ENCODE measurements around the gene GLCCI1. TPM values are rescaled to one million over a fixed set of nuclear protein-coding genes. Genes with fewer than 3 reads are reported as not detected.

Gene GLCCI1
- total and polyA plus RNA-seq, 11 donors, result 1.5 to 10.8 (median 6.3) TPM

DNA sequence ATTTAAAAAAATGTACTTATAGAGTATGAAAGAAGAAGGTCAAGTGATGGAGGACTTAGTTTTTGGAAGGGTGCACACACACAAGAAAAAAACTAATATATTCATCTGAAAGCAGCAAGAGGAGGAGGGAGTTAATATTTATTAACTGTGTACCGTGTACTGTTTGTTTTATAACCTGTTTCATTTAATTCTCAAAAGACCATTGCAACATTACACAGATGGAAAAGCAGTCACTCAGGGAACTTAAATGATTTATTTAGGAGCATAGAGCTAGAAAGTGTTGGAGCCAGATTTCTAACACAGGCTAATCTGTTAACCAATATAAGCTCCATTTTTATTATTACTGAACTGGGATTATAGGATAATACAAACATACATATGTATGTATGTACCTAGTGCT lies 36.7 kb downstream of the GLCCI1 start:
- H3K27ac ChIP-seq, result no peak overlapping the region
- DNase-seq (no peak), ATAC-seq (no peak)
- H3K27me3 ChIP-seq, result no peaks in the 10 kb centered on the region
- H3K9me3 ChIP-seq, result peaks cover 0 to 20% (median 8%) of the 10 kb centered on the region in 12 donors
- intact Hi-C loops (cut with DNase I), result no loop called here
- peaks cover 0 to 2% (median 0%) of the 10 kb centered on the region in 12 donors for H3K4me1 ChIP-seq
- no peak for TF ChIP-seq POLR2A (IDR thresholded peaks at IDR 0.05)
- TF ChIP-seq, protein P1, sequence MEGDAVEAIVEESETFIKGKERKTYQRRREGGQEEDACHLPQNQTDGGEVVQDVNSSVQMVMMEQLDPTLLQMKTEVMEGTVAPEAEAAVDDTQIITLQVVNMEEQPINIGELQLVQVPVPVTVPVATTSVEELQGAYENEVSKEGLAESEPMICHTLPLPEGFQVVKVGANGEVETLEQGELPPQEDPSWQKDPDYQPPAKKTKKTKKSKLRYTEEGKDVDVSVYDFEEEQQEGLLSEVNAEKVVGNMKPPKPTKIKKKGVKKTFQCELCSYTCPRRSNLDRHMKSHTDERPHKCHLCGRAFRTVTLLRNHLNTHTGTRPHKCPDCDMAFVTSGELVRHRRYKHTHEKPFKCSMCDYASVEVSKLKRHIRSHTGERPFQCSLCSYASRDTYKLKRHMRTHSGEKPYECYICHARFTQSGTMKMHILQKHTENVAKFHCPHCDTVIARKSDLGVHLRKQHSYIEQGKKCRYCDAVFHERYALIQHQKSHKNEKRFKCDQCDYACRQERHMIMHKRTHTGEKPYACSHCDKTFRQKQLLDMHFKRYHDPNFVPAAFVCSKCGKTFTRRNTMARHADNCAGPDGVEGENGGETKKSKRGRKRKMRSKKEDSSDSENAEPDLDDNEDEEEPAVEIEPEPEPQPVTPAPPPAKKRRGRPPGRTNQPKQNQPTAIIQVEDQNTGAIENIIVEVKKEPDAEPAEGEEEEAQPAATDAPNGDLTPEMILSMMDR (IDR thresholded peaks at IDR 0.05), result no peak
- 74 to 91% (median 82%) methylated on average over 1 of the region's 1 CpG for WGBS, 4 donors
- peaks cover 0 to 38% (median 5%) of the 10 kb centered on the region in 9 donors for H3K36me3 ChIP-seq
- no peak overlapping the region for H3K4me3 ChIP-seq

DNA sequence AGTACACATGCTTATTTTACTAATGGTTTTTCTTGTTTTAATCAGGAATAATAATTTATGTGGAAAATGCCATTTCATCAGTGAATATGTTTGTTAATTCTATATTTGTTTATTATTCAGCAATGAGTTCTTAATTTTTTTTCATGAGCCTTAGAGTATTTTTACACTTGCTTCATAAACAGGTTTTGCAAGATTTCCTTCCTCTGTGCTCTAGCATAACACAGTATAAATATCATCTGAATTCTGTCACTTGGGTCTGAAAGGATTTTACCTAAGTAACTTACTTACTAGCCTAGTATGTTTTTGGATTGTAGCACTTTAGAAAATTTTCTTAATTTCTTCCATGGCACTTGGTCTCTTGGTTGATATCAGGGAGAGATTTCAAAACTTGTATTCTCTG lies 45.8 kb downstream of the GLCCI1 start:
- TF ChIP-seq, protein P1 (IDR thresholded peaks at IDR 0.05), result no peak
- TF ChIP-seq POLR2A (IDR thresholded peaks at IDR 0.05), result no peak
- ATAC-seq (no peak), DNase-seq (no peak)
- intact Hi-C loops (cut with DNase I), result no loop called here
- H3K36me3 ChIP-seq, result no peaks in the 10 kb centered on the region
- no peaks in the 10 kb centered on the region for H3K27me3 ChIP-seq
- peak overlapping the region in 1 of 12 donors; percentile 60 for H3K27ac ChIP-seq
- H3K4me3 ChIP-seq, result no peak overlapping the region
- no peaks in the 10 kb centered on the region for H3K9me3 ChIP-seq
- H3K4me1 ChIP-seq, result peaks cover 0 to 14% (median 0%) of the 10 kb centered on the region in 12 donors

DNA sequence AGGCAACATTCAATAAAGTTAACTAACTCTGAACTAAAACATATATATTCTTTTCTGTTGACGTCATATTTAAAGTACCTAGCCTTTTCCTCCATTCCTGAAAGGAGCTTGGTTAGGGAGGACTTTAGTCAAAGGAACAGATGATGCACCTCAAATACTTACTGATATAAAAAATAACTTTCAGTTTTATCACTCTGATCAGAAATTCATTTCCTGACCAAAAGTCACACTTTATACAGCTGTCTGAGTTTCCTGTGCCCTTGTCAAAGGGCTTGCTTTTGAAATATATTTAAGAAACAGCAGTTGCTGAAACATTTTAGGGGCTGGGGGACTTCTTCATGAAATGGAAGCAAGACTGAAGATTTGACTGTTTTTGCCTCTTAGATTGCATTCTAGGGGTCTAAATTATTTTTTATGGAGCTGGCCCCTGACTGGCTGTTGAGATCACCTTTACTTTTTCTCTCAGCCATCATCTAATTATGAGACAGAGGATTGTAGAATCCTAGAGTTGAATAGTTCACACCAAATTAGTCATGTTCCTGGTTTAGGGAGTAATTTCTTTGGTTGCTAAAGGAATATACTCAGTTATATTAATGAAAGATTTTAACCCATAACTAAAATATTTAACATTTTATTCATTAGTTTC lies 46.6 kb downstream of the GLCCI1 start:
- DNase-seq, result no peak
- Histone ChIP-seq H3K27me3 (no peaks in the 10 kb centered on the region), H3K27ac (peak overlapping the region in 1 of 12 donors; percentile 60), H3K4me1 (peaks cover 0 to 14% (median 0%) of the 10 kb centered on the region in 12 donors), H3K4me3 (peak overlapping the region in 1 of 12 donors; percentile 7), H3K9me3 (no peaks in the 10 kb centered on the region), H3K36me3 (no peaks in the 10 kb centered on the region)
- no peak for ATAC-seq
- 74 to 78% (median 75%) methylated on average over 1 of the region's 1 CpG for WGBS, 4 donors
- TF ChIP-seq POLR2A (IDR thresholded peaks at IDR 0.05), result no peak
- TF ChIP-seq, protein P1 (IDR thresholded peaks at IDR 0.05), result no peak
- intact Hi-C loops (cut with DNase I), result no loop called here

DNA sequence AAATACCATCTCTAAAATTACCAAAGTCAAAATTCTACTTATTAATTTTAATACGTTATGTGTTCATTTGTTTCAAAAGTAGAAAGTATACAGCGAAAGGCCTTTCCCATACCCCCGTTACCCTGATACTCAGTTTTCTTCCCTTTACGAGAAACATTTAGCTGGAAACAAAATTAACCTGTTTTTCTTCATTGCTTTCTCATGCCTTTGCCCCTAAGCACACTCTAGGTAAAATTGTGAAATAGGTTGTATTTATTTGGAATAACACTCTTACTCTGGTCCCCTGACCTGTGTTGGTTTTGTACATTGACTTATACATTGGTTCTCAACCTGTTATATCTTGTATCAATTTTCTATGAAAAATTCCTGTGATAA lies 47.1 kb downstream of the GLCCI1 start:
- Histone ChIP-seq H3K4me1 (peaks cover 0 to 14% (median 0%) of the 10 kb centered on the region in 12 donors), H3K4me3 (no peak overlapping the region), H3K27ac (peak overlapping the region in 1 of 12 donors; percentile 60), H3K27me3 (no peaks in the 10 kb centered on the region), H3K9me3 (no peaks in the 10 kb centered on the region), H3K36me3 (no peaks in the 10 kb centered on the region)
- ATAC-seq, result no peak
- WGBS, 4 donors, result 95 to 98% (median 96%) methylated on average over 4 of the region's 4 CpGs
- intact Hi-C loops (cut with DNase I), result no loop called here
- TF ChIP-seq, protein P1 (IDR thresholded peaks at IDR 0.05), result no peak
- no peak for TF ChIP-seq POLR2A (IDR thresholded peaks at IDR 0.05)
- DNase-seq, result no peak
